Ishikawa (cell line): ENCODE results near the gene IL34.

ENCODE experiments used
- CEBPB ChIP-seq: IDR thresholded peaks from 2 replicates; pipeline ENCODE4 v1.6.1; 2012
- CREB1 ChIP-seq: IDR thresholded peaks from 2 replicates; pipeline ENCODE4 v1.6.1; 2012; ENCODE audit warnings: low read depth
- EGR1 ChIP-seq: IDR thresholded peaks from 2 replicates; pipeline ENCODE4 v1.6.1; 2012
- EP300 ChIP-seq: IDR thresholded peaks from 2 replicates; pipeline ENCODE4 v1.6.1; 2012; ENCODE audit warnings: borderline replicate concordance
- FOXM1 ChIP-seq: IDR thresholded peaks from 2 replicates; pipeline ENCODE4 v1.6.1; 2012; ENCODE audit warnings: low read depth, borderline replicate concordance
- MAX ChIP-seq: IDR thresholded peaks from 2 replicates; pipeline ENCODE4 v1.6.1; 2012
- NFIC ChIP-seq: IDR thresholded peaks from 2 replicates; pipeline ENCODE4 v1.6.1; 2012
- RAD21 ChIP-seq: IDR thresholded peaks from 2 replicates; pipeline ENCODE4 v1.6.1; 2012; ENCODE audit warnings: low read depth
- TAF1 ChIP-seq: IDR thresholded peaks from 2 replicates; pipeline ENCODE4 v1.6.1; 2012; ENCODE audit warnings: low read depth, mild to moderate bottlenecking
- TCF12 ChIP-seq: IDR thresholded peaks from 2 replicates; pipeline ENCODE4 v1.6.1; 2012; ENCODE audit warnings: low read depth
- TEAD4 ChIP-seq: IDR thresholded peaks from 2 replicates; pipeline ENCODE4 v1.6.1; 2012
- USF1 ChIP-seq: IDR thresholded peaks from 2 replicates; pipeline ENCODE4 v1.6.1; 2012
- YY1 ChIP-seq: IDR thresholded peaks from 2 replicates; pipeline ENCODE4 v1.6.1; 2012; ENCODE audit warnings: low read depth
- ZBTB7A ChIP-seq: IDR thresholded peaks from 2 replicates; pipeline ENCODE4 v1.6.1; 2012; ENCODE audit warnings: low read depth
- TF ChIP-seq, protein P1 (sequence below): IDR thresholded peaks from 2 replicates; pipeline ENCODE4 v1.6.1; 2012; ENCODE audit warnings: low read depth, mild to moderate bottlenecking

Gene IL34

GRCh38 chr16:70646260-70647241 is at the start of gene IL34:
Gene IL34 (plus strand): TSS chr16:70646559. CDS start chr16:70646948, 389 bp downstream.
- TF ChIP-seq EP300 = no peak
- TF ChIP-seq ZBTB7A = no peak
- no peak for TF ChIP-seq FOXM1
- TF ChIP-seq RAD21 = no peak
- no peak for TF ChIP-seq NFIC
- no peak for TF ChIP-seq YY1
- no peak for TF ChIP-seq TCF12
- no peak for TF ChIP-seq MAX
- TF ChIP-seq USF1 = no peak
- no peak for TF ChIP-seq CREB1
- TF ChIP-seq TEAD4 = no peak
- TF ChIP-seq, protein P1, sequence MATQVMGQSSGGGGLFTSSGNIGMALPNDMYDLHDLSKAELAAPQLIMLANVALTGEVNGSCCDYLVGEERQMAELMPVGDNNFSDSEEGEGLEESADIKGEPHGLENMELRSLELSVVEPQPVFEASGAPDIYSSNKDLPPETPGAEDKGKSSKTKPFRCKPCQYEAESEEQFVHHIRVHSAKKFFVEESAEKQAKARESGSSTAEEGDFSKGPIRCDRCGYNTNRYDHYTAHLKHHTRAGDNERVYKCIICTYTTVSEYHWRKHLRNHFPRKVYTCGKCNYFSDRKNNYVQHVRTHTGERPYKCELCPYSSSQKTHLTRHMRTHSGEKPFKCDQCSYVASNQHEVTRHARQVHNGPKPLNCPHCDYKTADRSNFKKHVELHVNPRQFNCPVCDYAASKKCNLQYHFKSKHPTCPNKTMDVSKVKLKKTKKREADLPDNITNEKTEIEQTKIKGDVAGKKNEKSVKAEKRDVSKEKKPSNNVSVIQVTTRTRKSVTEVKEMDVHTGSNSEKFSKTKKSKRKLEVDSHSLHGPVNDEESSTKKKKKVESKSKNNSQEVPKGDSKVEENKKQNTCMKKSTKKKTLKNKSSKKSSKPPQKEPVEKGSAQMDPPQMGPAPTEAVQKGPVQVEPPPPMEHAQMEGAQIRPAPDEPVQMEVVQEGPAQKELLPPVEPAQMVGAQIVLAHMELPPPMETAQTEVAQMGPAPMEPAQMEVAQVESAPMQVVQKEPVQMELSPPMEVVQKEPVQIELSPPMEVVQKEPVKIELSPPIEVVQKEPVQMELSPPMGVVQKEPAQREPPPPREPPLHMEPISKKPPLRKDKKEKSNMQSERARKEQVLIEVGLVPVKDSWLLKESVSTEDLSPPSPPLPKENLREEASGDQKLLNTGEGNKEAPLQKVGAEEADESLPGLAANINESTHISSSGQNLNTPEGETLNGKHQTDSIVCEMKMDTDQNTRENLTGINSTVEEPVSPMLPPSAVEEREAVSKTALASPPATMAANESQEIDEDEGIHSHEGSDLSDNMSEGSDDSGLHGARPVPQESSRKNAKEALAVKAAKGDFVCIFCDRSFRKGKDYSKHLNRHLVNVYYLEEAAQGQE = no peak
- no peak for TF ChIP-seq CEBPB
- no peak for TF ChIP-seq EGR1
- no peak for TF ChIP-seq TAF1

DNA sequence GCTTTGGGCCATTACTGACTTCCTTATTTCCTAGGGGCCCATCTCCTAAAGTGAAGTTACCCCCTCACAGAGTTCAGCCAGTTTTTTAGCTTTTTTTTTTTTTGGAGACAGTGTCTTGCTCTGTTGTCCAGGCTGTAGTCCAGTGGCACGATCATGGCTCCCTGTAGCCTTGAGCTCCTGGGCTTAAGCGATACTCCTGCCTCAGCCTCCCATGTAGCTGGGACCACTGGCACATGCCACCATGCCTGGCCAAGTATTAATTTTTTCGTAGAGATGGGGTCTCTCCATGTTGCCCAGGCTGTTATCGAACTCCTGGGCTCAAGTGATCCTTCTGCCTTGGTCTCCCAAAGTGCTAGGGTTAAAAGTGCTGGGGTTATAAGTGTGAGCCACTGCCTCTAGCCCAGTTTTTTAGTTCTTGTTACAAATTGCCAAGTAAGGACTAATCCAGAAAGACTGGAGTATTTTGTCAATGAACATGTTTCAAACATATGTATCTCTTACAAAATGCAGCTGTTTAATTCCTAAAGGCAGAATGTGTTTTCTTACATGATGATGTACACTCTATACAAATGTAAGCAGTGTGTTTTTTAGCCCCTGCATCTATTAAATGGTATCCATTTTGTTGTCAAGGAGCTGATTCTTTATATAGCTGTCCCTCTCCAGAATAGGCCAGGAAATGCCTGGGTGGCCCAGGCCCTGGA is 49.1 kb upstream of the IL34 start:
- TF ChIP-seq NFIC = no peak
- no peak for TF ChIP-seq TEAD4
- no peak for TF ChIP-seq TCF12
- no peak for TF ChIP-seq EGR1
- TF ChIP-seq FOXM1 = no peak
- no peak for TF ChIP-seq MAX
- TF ChIP-seq YY1 = no peak
- no peak for TF ChIP-seq USF1
- no peak for TF ChIP-seq RAD21
- TF ChIP-seq, protein P1 = no peak
- TF ChIP-seq EP300 = no peak

- no peak for TF ChIP-seq TCF12
These were observed 47.3 kb upstream of the IL34 start for GRCh38 chr16:70598937-70599503.

- no peak for TF ChIP-seq EGR1
- no peak for TF ChIP-seq CEBPB
- no peak for TF ChIP-seq YY1
- TF ChIP-seq TEAD4 = no peak
- no peak for TF ChIP-seq FOXM1
- TF ChIP-seq TAF1 = no peak
- no peak for TF ChIP-seq TCF12
- TF ChIP-seq NFIC = no peak
- TF ChIP-seq CREB1 = no peak
- no peak for TF ChIP-seq USF1
- no peak for TF ChIP-seq EP300
- TF ChIP-seq ZBTB7A = no peak
- no peak for TF ChIP-seq RAD21
- no peak for TF ChIP-seq MAX
- TF ChIP-seq, protein P1 = no peak
These were observed 45.6 kb upstream of the IL34 start for GRCh38 chr16:70600730-70601129.
